ENCODE data around the gene OBSCN.

The OBSCN gene

DNA sequence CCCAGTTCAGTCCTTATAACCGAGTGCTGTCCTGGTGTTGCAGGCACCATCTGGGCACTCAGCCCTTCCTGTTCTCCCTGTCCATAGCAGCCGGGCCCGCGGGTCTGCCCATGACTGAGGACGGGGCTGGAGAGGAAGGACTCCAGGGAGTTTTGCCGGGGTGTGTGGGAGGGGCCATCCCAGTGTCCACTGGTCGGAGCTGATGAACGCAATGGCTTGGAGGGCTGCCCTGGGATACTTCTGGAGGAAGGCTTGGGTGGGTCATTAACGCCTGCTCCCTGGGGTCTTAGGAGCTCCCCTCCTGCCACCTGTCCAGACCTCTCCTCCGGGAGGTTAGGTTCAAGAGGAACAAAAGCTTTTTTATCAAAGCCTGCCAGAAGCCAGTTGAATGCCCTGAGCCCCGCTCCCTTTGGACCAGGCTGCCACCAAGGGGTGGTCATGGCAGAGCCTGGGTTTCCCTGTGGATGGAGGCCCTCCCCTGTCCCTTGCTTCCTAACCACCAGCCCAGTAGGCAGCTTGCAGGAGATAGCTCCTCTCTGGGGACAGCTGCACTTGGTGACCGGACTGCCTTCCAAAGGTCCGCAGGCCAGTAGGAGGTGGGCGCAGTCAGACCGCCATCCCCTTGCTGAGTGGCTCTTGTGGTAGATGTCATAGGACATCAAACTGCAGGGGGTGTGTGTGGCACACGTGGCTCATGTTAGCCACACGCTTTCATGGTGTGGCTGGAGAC lies 137.5 kb downstream of the OBSCN start:
- DNase-seq = no peak

DNA sequence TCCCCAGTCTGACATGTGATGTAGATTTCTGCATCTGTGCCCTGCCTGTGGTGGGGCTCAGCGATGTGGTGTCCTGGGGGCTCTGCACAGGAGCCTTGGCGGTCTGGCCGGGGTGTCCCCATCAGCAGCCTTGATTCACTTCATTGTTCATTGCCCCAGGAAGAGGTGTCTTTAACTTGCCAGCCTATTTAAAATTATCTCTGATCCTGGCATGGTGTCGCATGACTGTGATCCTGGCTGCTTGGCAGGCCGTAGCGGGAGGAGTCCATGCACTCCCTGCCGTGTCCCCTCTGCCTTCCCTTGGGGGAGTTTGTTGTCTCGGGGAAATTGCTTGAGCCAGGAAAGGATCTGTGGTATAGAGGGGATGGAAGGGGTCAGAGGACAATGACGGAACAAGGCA lies 138.9 kb downstream of the OBSCN start:
- no peak for DNase-seq

DNA sequence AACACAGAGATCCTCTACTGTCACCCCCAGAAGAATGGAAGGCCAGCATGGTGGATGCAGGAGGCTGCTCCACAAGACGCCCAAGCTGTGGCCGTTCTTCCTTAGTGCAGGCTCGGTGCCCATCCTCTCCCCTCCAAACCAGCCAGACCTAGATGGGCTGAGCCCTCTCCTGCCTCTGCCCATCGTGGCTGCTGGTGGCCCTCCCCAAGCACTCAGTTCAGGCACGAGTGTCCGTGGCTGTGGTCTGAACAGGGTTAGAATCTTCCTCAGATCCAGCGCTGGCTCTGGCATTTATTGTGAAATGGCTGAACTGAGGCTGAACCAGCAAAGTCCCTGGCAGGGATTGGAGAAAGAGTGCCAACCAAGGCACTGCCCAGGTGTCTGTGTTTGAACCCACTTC lies 139.3 kb downstream of the OBSCN start:
- DNase-seq = no peak

DNA sequence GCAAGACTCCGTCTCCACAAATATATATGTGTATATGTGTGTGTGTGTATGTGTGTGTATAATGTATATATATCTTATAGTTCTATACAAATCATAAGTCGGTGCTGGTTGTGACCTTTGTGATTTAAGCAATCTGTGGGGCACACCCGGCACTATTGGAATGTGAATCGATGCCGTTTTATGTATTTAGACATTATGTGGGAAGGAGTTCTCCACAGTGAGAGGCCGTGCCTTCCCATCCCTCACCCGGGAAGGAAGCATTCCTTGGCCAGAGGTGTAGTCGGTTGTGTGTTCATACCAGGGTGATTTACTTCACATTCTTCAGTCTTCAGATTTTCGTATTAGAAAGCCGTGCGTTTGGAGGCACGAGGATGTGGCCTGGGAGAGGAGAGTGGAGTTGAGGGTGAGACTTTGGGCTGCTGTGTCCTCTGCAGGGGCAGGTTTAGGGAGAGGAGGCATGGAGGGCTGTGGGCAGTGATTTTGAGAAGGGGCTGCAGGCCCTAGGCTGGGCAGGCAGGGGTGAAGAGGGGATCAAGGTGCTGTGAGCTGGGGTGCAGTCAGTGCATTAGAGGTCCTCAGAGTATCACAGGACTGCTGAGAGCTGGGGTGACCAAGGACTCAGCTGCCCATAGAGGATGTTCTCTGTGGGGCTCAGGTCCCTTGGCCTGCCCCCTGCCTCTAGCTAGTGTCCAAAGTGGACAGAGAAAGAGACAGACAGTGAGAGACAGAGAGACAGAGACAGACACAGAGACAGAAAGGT lies 141.0 kb downstream of the OBSCN start:
- no peak for DNase-seq

DNA sequence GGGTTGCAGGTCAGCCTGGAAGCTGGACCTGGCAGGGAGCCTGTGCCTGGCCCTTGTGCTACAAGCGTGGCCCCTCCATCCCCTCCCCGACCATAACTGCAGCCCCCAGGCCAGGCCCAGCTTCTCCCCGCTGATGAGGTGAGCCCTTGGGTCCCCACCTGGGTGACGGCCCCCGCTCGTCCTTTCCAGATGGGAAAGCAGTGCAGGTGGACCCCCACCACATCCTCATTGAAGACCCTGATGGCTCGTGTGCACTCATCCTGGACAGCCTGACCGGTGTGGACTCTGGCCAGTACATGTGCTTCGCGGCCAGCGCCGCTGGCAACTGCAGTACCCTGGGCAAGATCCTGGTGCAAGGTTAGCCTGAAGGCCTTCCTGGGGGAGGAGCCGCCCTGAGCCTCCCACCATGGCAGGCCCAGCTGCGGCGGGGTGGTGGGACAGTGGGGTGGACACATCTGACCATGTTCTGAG lies 141.9 kb downstream of the OBSCN start:
- DNase-seq = no peak

DNA sequence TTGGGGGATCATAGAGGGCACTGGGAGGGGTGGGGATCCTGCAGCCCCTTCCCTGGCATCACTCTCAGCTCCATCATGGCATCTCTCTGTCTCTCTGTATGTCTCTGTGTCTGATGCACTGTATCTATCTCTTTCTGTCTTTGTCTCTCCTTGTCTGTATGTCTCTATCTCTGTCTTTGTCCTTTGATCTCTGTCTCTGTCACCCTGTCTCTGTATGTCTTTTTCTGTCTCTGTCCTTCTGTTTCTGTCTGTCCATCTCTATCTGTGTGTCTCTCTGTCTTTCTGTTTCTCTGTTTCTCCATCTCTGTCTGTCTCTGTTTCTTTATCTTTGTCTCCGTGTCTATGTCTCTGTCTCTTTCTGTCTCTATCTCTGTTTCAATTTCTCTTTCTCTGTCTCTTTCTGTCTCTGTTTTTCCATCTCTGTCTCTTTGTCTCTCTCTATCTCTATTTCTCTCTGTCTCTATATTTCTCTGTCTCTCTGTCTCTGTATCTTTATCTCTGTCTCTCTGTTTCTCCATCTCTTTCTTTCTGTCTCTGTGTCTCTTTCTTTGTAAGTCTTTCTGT lies 142.4 kb downstream of the OBSCN start:
- no peak for DNase-seq

DNA sequence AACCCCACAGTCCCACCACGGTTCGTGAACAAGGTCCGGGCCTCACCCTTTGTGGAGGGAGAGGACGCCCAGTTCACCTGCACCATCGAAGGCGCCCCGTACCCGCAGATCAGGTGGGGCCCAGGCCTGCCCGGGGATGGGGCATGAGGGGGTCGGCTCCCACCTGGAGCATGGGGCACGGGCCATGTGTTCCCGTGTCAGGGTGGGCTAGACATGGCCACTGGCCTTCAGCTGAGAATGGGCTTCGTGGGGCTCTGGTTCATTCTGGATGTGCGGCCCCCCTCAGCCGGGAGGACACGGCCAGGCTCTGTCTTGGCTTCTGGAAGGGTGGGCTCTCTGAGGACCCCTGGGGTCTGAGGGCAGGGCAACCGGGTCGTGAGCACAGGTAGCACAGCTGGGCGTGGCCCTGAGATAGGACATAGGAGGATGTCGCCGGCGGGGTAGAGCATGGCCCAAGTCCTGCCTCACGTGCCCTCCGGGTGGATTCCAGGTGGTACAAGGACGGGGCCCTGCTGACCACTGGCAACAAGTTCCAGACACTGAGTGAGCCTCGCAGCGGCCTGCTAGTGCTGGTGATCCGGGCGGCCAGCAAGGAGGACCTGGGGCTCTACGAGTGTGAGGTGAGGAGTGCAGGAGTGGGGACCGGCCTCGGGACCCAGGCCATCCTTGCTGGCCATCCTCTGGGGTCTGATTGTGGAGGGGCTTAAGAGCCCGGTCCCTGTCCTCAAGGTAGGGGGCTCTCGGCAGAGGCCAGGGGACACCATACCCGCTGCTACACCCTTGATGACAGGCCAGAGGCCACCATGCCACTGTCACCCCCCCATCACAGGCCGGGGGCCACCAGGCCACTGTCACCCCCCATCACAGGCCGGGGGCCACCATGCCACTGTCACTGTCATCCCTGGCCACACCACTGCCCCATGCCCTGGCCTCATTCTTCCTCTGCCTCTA lies 143.3 kb downstream of the OBSCN start:
- DNase-seq = no peak

DNA sequence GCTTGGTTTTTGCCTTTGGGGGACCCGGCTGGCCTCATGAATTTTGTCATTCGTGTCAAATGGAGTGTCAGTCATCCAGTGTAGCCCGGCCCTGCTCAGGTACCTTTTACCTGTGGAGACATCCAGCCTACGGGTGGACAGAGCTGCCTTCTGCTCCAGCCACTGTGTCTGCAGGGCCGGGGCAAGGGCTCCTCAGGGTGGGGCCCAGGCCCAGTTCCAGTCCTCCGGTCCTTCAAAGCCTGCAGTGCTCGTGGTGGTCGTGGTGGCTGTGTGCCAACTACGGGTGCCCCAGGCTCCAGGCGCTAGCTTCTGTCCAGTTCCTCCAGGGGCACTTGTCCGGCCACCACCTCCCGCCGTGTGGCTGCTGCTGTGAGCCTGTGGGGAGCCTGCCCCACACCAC lies 144.0 kb downstream of the OBSCN start:
- no peak for DNase-seq

DNA sequence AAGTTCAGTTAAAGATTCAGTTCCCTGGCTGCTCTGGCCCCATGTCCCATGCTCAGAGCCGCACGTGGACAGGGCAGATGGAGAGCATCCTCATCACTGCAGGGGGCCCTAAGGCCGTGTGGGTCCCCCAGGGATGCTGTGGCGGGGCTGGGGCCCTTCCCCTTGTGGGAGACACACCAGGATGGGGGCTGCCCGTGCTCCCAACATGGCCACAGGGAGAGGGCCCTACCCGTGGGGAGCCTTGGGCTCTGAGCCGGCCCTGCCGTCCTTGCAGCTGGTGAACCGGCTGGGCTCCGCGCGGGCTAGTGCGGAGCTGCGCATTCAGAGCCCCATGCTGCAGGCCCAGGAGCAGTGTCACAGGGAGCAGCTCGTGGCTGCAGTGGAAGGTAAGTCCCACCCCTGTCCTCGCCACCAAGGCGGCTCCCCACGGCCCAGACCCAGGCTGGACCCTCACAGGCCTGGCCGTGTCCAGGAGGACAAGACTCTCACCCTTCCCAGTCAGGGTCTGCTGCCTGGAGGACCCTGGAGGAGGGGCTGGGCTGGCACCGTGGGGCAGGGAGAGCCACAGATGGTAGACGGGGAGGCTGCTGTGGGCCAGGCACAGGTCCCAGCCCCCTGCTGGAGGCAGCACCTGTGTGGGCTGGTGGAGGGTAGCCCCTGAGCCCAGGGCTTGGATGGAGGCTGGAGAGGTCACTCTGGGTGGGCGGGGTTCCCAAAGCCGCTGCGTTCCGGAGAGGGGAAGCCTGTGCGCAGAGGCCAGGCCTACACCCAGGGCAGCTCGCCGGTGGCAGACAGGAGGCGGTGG lies 145.0 kb downstream of the OBSCN start:
- DNase-seq = no peak

DNA sequence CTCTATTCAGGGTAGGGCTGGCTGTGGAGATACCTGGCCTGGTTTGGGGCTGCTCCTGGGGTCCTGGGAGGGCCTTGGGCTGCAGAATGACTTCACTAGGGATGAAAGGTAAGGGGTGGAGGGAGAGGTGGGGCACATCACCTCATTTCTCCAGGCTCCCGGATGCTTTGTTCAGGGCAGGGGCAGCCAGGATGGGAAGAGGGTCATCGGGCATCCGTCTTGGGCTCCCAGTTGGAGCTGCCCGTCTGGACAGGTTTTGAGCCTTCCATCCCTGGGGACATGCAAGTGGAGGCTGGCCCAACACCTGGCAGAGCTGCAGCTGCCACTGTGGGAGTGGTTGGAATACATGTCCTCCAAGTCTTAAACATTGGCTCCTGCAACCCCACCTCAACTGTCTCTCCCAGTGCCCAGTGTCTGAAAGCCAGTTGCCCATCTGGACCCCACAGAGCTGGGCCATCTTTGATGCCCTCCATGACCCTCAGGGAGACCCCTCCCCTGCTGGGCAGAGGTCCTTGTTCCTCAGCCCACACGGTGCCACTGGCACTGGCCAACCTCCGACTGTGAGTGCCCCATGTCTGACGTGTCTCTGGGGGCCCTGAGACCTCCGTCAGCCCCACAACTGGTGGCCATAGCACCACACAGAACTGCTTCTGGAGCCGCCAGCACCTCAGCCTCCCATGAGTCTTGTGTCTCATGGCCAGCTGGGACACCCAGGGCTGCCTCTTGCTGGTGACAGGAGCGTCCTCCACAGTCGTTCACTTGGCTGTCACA lies 145.9 kb downstream of the OBSCN start:
- DNase-seq = no peak

DNA sequence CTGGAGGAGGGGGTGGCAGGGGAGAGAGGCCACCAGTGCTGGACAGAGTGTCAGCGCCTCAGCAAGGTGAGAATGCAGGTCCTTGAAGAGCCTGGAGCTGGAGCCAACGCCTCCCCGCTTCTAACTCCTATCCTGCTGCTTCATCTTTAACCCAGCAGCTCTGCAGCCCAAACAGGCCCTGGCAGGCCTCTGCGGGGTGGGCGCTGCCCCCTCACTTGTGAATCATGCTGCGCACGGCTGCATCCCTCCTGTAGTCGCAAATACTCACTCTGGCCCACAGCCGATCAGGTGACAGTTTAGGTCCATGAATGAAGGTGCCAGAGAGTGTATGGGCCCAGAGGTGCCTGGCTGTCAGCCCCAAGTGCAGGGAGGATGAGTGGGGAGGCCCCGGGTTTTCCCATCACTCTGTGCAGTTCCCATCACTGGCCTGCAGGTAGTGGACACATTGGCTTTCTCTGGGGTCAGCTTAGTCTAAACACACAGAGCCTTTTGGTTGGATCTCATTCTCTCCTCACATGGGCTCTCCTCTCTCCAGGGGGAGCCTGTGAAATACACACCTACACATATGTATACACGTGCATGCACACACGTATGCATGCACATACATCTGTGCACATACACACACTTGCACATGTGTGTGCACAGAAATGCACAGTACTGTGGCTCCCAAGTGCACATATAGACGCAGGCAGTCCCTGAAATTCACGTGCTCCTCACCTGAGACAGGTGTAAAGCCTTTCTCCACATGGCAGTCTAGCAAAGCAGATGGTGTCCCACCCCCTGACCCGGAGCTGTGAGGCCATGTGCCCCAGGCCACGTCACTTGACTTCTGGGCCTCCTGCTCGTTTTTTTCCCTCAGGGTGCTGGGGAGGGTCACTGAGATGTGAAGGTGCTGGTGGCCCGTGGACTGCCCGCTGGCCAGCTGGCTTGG lies 146.8 kb downstream of the OBSCN start:
- DNase-seq = no peak

DNA sequence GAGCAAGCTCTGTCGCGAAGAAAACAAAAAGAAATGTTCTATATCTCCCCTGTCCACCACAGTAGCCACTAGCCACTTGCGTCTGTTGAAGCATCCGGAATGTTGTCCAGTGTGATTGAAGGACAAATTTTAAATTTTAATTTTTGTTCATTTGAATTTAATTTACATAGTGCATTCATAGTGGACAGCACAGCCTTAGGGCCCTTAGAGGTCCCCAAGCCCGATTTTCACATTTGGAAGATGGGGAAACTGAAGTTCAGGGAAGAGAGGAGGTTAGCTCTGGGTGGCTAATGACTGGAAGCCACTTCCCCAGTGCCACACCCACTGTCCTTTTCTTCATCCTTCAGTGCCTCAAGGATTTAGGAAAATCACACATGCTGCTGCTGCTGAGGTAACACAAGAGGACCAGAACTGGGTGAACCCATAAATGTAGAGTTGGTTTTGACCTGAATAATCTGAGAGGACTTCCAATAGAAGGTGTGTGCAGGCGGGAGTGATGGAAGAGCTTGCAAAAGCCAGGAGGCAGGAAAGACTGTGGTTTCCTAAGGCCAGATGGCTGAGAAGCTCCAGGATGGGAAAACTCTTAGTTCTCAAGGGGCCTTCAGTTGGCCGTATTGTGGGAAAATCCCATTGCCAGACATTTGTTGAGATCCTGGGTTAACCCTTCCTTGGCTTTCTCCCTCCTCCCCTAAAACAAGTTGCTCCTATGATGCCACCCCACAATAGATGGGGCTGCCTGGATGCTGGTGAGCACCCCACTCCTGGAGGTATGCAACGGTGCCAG lies 149.2 kb downstream of the OBSCN start:
- no peak for DNase-seq

DNA sequence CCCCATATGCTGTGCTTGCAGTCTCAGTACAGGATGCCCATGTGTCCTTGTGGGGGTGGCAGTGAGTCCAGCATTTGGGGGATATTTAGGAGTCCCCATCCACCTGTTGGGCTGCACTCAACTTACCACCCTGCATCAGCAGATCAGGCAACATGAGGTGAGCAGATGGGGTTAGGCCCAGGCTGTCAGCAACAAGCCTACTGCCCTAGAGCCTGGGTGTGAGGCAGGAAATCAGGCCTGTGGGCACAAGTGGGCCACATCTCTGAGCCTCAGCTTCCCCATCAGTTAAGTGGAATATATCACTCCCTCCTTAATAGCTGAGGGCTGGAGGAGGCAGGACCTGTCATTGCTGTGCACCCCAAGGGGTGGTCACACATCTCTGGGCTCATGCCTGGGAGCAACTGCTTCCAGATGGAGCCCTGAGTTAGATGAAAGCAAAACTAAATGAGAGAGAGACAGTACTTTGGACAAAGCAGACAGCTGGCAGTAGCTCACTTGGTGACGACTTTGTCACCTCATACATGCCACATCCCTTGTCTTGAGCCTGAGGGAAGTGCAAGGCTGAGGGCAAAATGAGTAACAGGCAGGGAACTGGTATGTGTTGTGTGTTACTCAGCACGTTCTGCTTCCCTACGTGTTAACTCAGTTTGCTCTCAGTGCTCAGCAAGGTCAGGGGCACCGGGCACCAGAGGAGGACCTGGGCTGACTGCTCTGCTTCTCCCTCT lies 150.4 kb downstream of the OBSCN start:
- no peak for DNase-seq

DNA sequence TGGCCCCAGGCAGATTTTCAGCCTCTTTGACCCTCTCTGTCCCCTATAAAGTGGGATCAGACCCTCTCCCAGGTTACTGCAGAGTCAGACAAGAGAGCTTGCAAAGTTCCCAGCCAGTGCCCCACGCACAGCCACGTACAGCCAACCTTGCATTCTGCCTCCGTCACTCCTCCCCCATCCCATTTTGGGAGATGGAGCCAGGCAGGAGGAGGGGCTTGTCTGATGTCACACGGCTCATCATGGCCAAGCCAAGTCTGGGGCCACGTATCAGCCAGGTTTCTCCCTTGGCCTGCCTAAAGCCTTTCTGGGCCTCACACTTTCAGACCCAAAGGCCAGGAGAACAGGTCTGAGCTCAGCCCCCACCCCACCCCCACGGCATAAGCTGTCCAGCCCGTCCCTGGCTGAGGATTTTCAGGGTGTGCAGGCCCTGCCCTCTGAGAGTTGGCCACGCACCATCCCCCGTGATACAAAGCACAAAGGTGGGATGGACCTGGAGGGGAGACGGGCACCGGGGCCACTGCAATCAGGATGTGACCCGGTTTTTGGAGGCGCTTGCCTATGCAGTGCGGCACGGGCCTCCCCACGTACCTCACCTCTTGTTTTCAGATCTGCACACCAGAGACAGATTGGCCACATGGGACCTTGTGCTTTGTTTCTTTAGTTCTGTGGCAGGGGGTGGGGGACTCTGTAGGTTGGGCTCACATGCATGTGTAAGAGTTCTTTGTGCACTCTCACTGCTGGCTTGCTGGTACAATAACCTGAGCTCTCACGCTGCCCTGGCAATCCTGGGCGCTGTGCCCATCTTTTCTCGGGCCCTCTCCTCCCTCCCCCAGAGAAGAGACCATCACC lies 151.1 kb downstream of the OBSCN start:
- no peak for DNase-seq

DNA sequence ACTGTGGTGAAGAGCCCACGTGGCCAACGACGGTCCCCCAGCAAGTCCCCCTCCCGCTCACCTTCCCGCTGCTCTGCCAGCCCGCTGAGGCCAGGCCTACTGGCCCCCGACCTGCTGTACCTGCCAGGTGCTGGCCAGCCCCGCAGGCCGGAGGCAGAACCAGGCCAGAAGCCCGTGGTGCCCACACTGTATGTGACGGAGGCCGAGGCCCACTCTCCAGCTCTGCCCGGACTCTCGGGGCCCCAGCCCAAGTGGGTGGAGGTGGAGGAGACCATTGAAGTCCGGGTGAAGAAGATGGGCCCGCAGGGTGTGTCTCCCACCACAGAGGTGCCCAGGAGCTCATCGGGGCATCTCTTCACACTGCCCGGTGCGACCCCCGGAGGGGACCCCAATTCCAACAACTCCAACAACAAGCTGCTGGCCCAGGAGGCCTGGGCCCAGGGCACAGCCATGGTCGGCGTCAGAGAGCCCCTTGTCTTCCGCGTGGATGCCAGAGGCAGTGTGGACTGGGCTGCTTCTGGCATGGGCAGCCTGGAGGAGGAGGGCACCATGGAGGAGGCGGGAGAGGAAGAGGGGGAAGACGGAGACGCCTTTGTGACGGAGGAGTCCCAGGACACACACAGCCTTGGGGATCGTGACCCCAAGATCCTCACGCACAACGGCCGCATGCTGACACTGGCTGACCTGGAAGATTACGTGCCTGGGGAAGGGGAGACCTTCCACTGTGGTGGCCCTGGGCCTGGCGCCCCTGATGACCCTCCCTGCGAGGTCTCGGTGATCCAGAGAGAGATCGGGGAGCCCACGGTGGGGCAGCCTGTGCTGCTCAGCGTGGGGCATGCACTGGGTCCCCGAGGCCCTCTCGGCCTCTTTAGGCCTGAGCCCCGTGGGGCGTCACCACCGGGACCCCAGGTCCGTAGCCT lies 152.0 kb downstream of the OBSCN start:
- DNase-seq = no peak

DNA sequence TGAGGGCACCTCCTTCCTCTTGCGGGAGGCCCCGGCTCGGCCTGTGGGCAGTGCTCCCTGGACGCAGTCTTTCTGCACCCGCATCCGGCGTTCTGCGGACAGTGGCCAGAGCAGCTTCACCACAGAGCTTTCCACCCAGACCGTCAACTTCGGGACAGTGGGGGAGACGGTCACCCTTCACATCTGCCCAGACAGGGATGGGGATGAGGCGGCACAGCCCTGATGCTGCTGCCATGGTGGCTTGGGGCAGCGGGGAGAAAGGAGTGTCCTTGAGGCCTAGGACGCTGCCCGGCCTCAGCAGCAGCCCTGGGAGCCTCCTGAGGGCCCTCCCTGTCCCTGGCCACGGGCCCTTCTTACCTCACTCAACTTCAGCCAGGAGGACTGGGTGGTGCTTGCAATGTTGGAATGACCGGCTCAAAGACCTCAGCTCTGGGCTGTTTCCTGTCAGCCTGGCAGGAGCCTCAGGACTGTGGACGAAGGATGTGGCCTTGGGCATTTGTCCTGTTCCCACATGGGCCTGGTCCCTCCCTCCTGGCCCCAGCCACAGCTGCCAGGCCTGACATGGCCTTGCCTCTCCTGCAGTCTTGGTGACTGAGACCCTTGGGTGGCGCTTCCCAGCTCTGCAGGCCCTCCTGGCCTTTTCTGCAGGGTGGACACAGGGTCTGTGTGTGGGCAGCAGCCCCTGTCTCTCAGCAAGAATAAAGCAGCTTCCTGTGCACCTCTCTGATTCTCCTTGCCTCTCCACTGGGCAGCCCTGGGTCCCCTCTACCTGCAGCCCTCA lies 152.9 kb downstream of the OBSCN start:
- no peak for DNase-seq

Data from GDM1 (cell line).